Left ventricle myocardium inferior (tissue), 1 donor: ENCODE measurements around the gene ANK2. TPM values are rescaled to one million over a fixed set of nuclear protein-coding genes. Genes with fewer than 3 reads are reported as not detected.

Experiments
- DNase-seq: peaks from one replicate; pipeline ENCODE4 v3.0.0-alpha.2; 2020
- H3K27ac ChIP-seq: fragments of 200-600 bp; replicated peaks from 2 replicates; pipeline ENCODE4 v1.8.0; 2021
- H3K27me3 ChIP-seq: fragments of 200-600 bp; 2 replicates; pipeline ENCODE4 v1.8.0; 2021; ENCODE audit warnings: low read depth
- H3K36me3 ChIP-seq: fragments of 200-600 bp; 2 replicates; pipeline ENCODE4 v1.8.0; 2021
- H3K4me1 ChIP-seq: fragments of 200-600 bp; 2 replicates; pipeline ENCODE4 v1.8.0; 2021
- H3K4me3 ChIP-seq: fragments of 200-600 bp; 2 replicates; pipeline ENCODE4 v1.8.0; 2021; ENCODE audit warnings: mild to moderate bottlenecking, moderate library complexity
- H3K9me3 ChIP-seq: fragments of 200-600 bp; replicated peaks from 2 replicates; pipeline ENCODE4 v1.8.0; 2021
- CTCF ChIP-seq: fragments of 200-600 bp; IDR thresholded peaks from 2 replicates; pipeline ENCODE4 v1.8.0; 2021; ENCODE audit warnings: antibody characterized with exemption, mild to moderate bottlenecking, borderline replicate concordance
- intact Hi-C: fragments of 100-400 bp; cut with micrococcal nuclease; formaldehyde crosslinking; loops from one replicate; pipeline ENCODE4 v1.11.0; 2022
- total RNA-seq: library from RNA; stranded (reverse); fragmentation: NEBNext Ultra II Directional; extraction: Animal tissue kit (Norgen Biotek cat#: 25700); gene quantifications from one replicate; pipeline ENCODE4 v1.2.1, GENCODE V29; 2021
- donor health status: DM: no; HTN: yes; CAD: no; lungs with severe emphysema.

ANK2 gene
- total RNA-seq, 1 donor from 2014 or later, result 267 TPM

GRCh38 chr4:113031212-113031611, 18.2 kb upstream of the ANK2 start:
- no peak overlapping the region for H3K4me3 ChIP-seq
- intact Hi-C loops, result no loop called here
- no peaks in the 10 kb centered on the region for H3K27me3 ChIP-seq
- no peak for DNase-seq
- no peaks in the 10 kb centered on the region for H3K36me3 ChIP-seq
- no peaks in the 10 kb centered on the region for H3K9me3 ChIP-seq
- H3K4me1 ChIP-seq, result no peaks in the 10 kb centered on the region
- no peak overlapping the region for H3K27ac ChIP-seq
- no peak for TF ChIP-seq CTCF

- no peaks in the 10 kb centered on the region for H3K27me3 ChIP-seq
- peaks cover 6% of the 10 kb centered on the region for H3K4me1 ChIP-seq
- H3K4me3 ChIP-seq, result no peak overlapping the region
- H3K36me3 ChIP-seq, result no peaks in the 10 kb centered on the region
- intact Hi-C loops, result no loop called here
- H3K9me3 ChIP-seq, result peaks cover 18% of the 10 kb centered on the region
- no peak for DNase-seq
- no peak overlapping the region for H3K27ac ChIP-seq
- no peak for TF ChIP-seq CTCF
These were observed 8.7 kb upstream of the ANK2 start for GRCh38 chr4:113040793-113041192.

DNA sequence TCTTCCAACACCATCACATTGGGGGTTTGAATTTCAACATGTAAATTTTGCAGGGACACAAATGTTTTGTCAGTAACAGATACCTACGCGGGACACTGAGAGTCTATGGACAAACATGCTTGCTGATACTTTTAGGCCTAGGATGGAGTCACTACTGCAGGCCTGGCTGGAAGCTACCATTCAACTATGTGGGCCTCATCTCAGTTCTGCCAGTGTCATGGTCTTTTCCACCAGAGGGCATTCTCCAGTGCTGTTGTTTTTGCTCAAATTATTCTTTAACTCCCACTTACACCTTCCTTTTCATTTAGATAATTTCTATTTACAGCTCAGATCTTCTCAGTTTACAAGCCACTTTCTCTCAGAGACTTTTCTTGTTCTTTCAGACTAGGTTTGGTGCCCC, 7.0 kb upstream of the ANK2 start:
- H3K9me3 ChIP-seq, result peaks cover 13% of the 10 kb centered on the region
- peaks cover 6% of the 10 kb centered on the region for H3K4me1 ChIP-seq
- no peaks in the 10 kb centered on the region for H3K36me3 ChIP-seq
- no peak for DNase-seq
- H3K4me3 ChIP-seq, result no peak overlapping the region
- no peak overlapping the region for H3K27ac ChIP-seq
- no peaks in the 10 kb centered on the region for H3K27me3 ChIP-seq
- intact Hi-C loops, result no loop called here
- no peak for TF ChIP-seq CTCF

DNA sequence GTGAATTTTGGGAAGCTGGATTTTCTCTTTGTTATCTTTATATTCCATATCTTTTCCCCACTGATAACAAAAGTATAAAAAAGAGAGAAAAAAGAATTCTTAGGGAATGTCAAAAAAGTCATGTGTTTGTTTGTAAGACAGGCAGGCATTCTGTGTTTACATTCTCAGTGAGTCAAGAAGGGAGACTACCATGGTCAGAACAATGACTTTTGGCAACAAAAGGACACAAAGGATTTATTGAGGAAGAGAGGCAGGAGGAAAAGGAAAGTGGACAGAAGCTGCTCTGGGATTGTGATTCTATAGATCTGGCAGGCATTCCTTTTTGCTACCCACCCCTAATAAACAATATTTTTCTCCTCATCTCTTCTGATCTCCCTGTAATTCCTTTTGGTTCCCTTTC, 5.9 kb upstream of the ANK2 start:
- peaks cover 4% of the 10 kb centered on the region for H3K4me1 ChIP-seq
- intact Hi-C loops, result no loop called here
- peaks cover 13% of the 10 kb centered on the region for H3K9me3 ChIP-seq
- no peak for TF ChIP-seq CTCF
- H3K27me3 ChIP-seq, result no peaks in the 10 kb centered on the region
- H3K36me3 ChIP-seq, result no peaks in the 10 kb centered on the region
- no peak overlapping the region for H3K27ac ChIP-seq
- no peak for DNase-seq
- H3K4me3 ChIP-seq, result no peak overlapping the region

- DNase-seq, result no peak
- Histone ChIP-seq H3K4me3 (peak overlapping the region; percentile 37), H3K36me3 (no peaks in the 10 kb centered on the region), H3K9me3 (no peaks in the 10 kb centered on the region), H3K27me3 (no peaks in the 10 kb centered on the region), H3K4me1 (peaks cover 22% of the 10 kb centered on the region), H3K27ac (no peak overlapping the region)
- intact Hi-C loops, result no loop called here
- TF ChIP-seq CTCF, result no peak
These were observed 910 bp downstream of the ANK2 start for GRCh38 chr4:113050371-113050755.

DNA sequence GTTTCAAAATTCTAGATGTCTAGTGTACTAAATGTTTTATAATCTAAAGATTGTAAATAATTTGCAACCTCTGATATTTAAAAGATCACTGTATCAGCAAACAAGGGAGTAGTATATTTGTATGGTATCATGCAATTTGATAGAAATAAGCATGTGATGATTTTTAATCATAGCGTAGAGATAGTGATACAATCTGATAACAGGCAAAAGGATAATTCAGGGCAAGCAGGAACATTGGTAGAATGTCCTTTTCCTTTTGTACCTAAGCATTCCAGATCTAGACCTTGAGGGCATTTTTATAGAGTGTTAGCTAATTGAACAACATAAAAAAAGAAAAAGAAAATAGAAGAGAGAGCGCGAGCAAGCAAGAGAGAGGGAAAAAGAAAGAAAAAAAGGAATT, 1.4 kb downstream of the ANK2 start:
- Histone ChIP-seq H3K27me3 (no peaks in the 10 kb centered on the region), H3K36me3 (no peaks in the 10 kb centered on the region), H3K4me3 (no peak overlapping the region), H3K4me1 (peaks cover 26% of the 10 kb centered on the region), H3K27ac (no peak overlapping the region), H3K9me3 (no peaks in the 10 kb centered on the region)
- no peak for DNase-seq
- intact Hi-C loops, result no loop called here
- TF ChIP-seq CTCF, result no peak
